ENCODE measurements around the gene SLC35B2.

The SLC35B2 gene

GRCh38 chr6:44253307-44254101 is 3.8 kb downstream of the SLC35B2 start:
- peak; percentile 47 for DNase-seq (ENCODE audit: low read depth)

- DNase-seq (ENCODE audit: low read depth), result no peak
Measured at GRCh38 chr6:44251576-44252524, 5.5 kb downstream of the SLC35B2 start.

GRCh38 chr6:44250718-44251123 is 6.6 kb downstream of the SLC35B2 start:
- DNase-seq (ENCODE audit: low read depth), result no peak

- DNase-seq (ENCODE audit: low read depth), result no peak
Measured at GRCh38 chr6:44250067-44250717, 7.1 kb downstream of the SLC35B2 start.

- no peak for DNase-seq (ENCODE audit: low read depth)
Measured at GRCh38 chr6:44249082-44249748, 8.1 kb downstream of the SLC35B2 start.

- no peak for DNase-seq (ENCODE audit: low read depth)
Measured at GRCh38 chr6:44248579-44248978, 8.7 kb downstream of the SLC35B2 start.

GRCh38 chr6:44247338-44248302 is 9.7 kb downstream of the SLC35B2 start:
- peak; percentile 87 for DNase-seq (ENCODE audit: low read depth)

GRCh38 chr6:44246663-44247337 is 10.5 kb downstream of the SLC35B2 start, which contains the start of gene HSP90AB1:
TSS of gene HSP90AB1 (plus strand) at chr6:44247101. CDS start at chr6:44248630, 1,529 bp downstream.
- DNase-seq (ENCODE audit: low read depth), result peak; percentile 95

- peak; percentile 80 for DNase-seq (ENCODE audit: low read depth)
Measured at GRCh38 chr6:44245912-44246662, 11.2 kb downstream of the SLC35B2 start.

- DNase-seq (ENCODE audit: low read depth), result no peak
Measured at GRCh38 chr6:44245391-44245911, 11.9 kb downstream of the SLC35B2 start.

GRCh38 chr6:44243345-44243744 is 14.0 kb downstream of the SLC35B2 start:
- no peak for DNase-seq (ENCODE audit: low read depth)

GRCh38 chr6:44238687-44239350 is 18.5 kb downstream of the SLC35B2 start:
- no peak for DNase-seq (ENCODE audit: low read depth)

GRCh38 chr6:44237813-44238433 is 19.4 kb downstream of the SLC35B2 start:
- peak; percentile 77 for DNase-seq (ENCODE audit: low read depth)

GRCh38 chr6:44237021-44237812 is 20.1 kb downstream of the SLC35B2 start:
- peak; percentile 44 for DNase-seq (ENCODE audit: low read depth)

- DNase-seq (ENCODE audit: low read depth), result no peak
Measured at GRCh38 chr6:44235891-44236516, 21.3 kb downstream of the SLC35B2 start.

- DNase-seq (ENCODE audit: low read depth), result no peak
Measured at GRCh38 chr6:44235269-44235668, 22.1 kb downstream of the SLC35B2 start.

Data from activated T-helper 9 cell treated with anti-CD3 and anti-CD28 coated beads, Interleukin-2, amount 50 U/mL, for 16 hours (primary cell).